Activated gamma-delta T cell (primary cell): ENCODE data around the gene RNF220.

ENCODE experiments used
- DNase-seq: peaks from one replicate; lab custom pipeline; 2025; lab: John Stamatoyannopoulos, UW
- total RNA-seq, 2 donors: gene quantifications; one replicate each; lab custom pipeline; 2026; lab: John Stamatoyannopoulos, UW

RNF220 gene
- total RNA-seq: 123 to 124 reads per million in 2 donors

- DNase-seq: no peak
Observed at GRCh38 chr1:44405031-44405797, at the start of gene RNF220. Gene RNF220 (plus strand): TSS chr1:44405255.

- DNase-seq: no peak
Observed at GRCh38 chr1:44355582-44356305, 49.3 kb upstream of the RNF220 start.

GRCh38 chr1:44357710-44358109 lies 47.3 kb upstream of the RNF220 start:
- DNase-seq: no peak

GRCh38 chr1:44359234-44359935 lies 45.7 kb upstream of the RNF220 start:
- no peak for DNase-seq

GRCh38 chr1:44361478-44361877 lies 43.6 kb upstream of the RNF220 start:
- no peak for DNase-seq

GRCh38 chr1:44366371-44366975 lies 38.6 kb upstream of the RNF220 start:
- DNase-seq: no peak

- DNase-seq: no peak
Observed at GRCh38 chr1:44367944-44368343, 37.1 kb upstream of the RNF220 start.

- no peak for DNase-seq
Observed at GRCh38 chr1:44368471-44369151, 36.4 kb upstream of the RNF220 start.

- no peak for DNase-seq
Observed at GRCh38 chr1:44371206-44371605, 33.8 kb upstream of the RNF220 start.

- DNase-seq: no peak
Observed at GRCh38 chr1:44375547-44375946, 29.5 kb upstream of the RNF220 start.

- no peak for DNase-seq
Observed at GRCh38 chr1:44377925-44378784, 26.9 kb upstream of the RNF220 start.

GRCh38 chr1:44380666-44381177 lies 24.3 kb upstream of the RNF220 start:
- DNase-seq: no peak

GRCh38 chr1:44388551-44388950 lies 16.5 kb upstream of the RNF220 start:
- DNase-seq: no peak

- no peak for DNase-seq
Observed at GRCh38 chr1:44389437-44389836, 15.6 kb upstream of the RNF220 start.

GRCh38 chr1:44390277-44390676 lies 14.8 kb upstream of the RNF220 start:
- DNase-seq: no peak

GRCh38 chr1:44401256-44402228 lies 3.5 kb upstream of the RNF220 start:
- no peak for DNase-seq

GRCh38 chr1:44405798-44406736 lies 1.0 kb downstream of the RNF220 start:
- DNase-seq: no peak
